ENCODE results near the gene DEDD. TPM values are rescaled to one million over a fixed set of nuclear protein-coding genes. Genes with fewer than 3 reads are reported as not detected.

DEDD gene
- total RNA-seq, 1 experiment from 2014 or later = 29.8 TPM

DNA sequence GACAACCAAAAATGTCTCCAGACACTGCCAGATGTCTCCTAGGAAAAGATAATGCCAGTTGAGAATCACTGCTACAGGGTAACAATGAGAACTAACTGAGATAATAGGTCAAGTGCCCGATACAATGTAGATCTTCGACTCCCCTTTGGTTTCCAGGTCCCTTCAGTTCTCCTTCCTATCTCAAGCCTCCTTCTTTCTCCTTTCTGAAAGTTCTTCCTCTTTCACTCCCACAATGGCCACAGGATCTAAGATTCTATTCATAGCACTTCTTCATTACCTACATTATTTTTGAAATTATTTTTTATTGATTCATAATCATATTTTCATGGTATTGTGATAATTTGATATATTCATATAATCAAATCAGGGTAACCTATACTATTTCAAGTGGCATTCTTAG lies 20.9 kb downstream of the DEDD start:
- ChIA-PET CTCF (no interaction called here), POLR2A (ENCODE audit: unreplicated experiment) (no interaction called here)
- H2AFZ ChIP-seq = no peak overlapping the region
- peaks cover 38% of the 10 kb centered on the region for H4K20me1 ChIP-seq (ENCODE audit: insufficient read depth)
- intact Hi-C loops (cut with micrococcal nuclease; ENCODE audit: unreplicated experiment) = no loop called here
- H3K4me3 ChIP-seq = no peak overlapping the region
- H3K79me2 ChIP-seq (ENCODE audit: low read depth) = peaks cover 88% of the 10 kb centered on the region
- no peaks in the 10 kb centered on the region for H3K9me2 ChIP-seq (ENCODE audit: insufficient read depth)
- no peaks in the 10 kb centered on the region for H3K27me3 ChIP-seq (ENCODE audit: insufficient read depth, low read depth)
- no peaks in the 10 kb centered on the region for H3K9me3 ChIP-seq (ENCODE audit: insufficient read depth, low read depth)
- no peak for DNase-seq
- TF ChIP-seq, protein P1, sequence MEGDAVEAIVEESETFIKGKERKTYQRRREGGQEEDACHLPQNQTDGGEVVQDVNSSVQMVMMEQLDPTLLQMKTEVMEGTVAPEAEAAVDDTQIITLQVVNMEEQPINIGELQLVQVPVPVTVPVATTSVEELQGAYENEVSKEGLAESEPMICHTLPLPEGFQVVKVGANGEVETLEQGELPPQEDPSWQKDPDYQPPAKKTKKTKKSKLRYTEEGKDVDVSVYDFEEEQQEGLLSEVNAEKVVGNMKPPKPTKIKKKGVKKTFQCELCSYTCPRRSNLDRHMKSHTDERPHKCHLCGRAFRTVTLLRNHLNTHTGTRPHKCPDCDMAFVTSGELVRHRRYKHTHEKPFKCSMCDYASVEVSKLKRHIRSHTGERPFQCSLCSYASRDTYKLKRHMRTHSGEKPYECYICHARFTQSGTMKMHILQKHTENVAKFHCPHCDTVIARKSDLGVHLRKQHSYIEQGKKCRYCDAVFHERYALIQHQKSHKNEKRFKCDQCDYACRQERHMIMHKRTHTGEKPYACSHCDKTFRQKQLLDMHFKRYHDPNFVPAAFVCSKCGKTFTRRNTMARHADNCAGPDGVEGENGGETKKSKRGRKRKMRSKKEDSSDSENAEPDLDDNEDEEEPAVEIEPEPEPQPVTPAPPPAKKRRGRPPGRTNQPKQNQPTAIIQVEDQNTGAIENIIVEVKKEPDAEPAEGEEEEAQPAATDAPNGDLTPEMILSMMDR (conservative IDR thresholded peaks at IDR 0.05) = no peak
- no peak for TF ChIP-seq EZH2 (IDR thresholded peaks at IDR 0.05; ENCODE audit: low read depth)
- no TSS peak for BruUV-seq (replicated peaks)
- no peak overlapping the region for H3K4me2 ChIP-seq
- no peak overlapping the region for H3K27ac ChIP-seq
- peaks cover 15% of the 10 kb centered on the region; the same call in 1 of the 2 replicates for H3K36me3 ChIP-seq (ENCODE audit: low read depth)
- H3F3A ChIP-seq (ENCODE audit: insufficient read depth, low read depth) = peaks cover 22% of the 10 kb centered on the region
- H3K4me1 ChIP-seq (replicated peaks; ENCODE audit: insufficient read depth) = peaks cover 31% of the 10 kb centered on the region

DNA sequence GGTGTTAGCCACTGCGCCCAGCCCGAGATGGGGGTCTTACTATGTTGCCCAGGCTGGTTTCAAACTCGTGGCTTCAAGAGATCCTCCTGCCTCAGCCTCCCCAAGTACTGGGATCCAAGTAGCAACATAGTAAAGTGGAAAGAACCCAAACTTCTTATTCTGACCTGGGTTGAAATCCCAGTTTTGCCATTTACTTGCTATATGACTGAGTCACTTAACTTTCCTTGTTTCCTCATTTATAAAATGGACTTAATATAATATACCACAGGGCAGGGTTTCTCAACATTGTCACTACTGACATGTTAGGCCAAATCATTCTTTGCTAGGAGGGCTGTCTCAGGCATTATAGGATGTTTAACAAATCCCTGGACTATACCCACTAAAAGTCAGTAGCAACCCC lies 21.4 kb downstream of the DEDD start:
- Histone ChIP-seq H3K27ac (no peak overlapping the region), H3K4me2 (no peak overlapping the region), H3K4me1 (replicated peaks; ENCODE audit: insufficient read depth) (peaks cover 27% of the 10 kb centered on the region), H2AFZ (no peak overlapping the region), H3K9me2 (ENCODE audit: insufficient read depth) (no peaks in the 10 kb centered on the region), H3K4me3 (no peak overlapping the region), H3K79me2 (ENCODE audit: low read depth) (peaks cover 88% of the 10 kb centered on the region), H3K36me3 (ENCODE audit: low read depth) (peaks cover 18% of the 10 kb centered on the region), H4K20me1 (ENCODE audit: insufficient read depth) (peaks cover 42% of the 10 kb centered on the region), H3K9me3 (ENCODE audit: insufficient read depth, low read depth) (no peaks in the 10 kb centered on the region), H3F3A (ENCODE audit: insufficient read depth, low read depth) (peaks cover 18% of the 10 kb centered on the region), H3K27me3 (ENCODE audit: insufficient read depth, low read depth) (no peaks in the 10 kb centered on the region)
- intact Hi-C loops (cut with micrococcal nuclease; ENCODE audit: unreplicated experiment) = no loop called here
- no peak for DNase-seq
- ChIA-PET POLR2A (ENCODE audit: unreplicated experiment) (no interaction called here), CTCF (no interaction called here)
- TF ChIP-seq, protein P1 (conservative IDR thresholded peaks at IDR 0.05) = no peak
- no peak for TF ChIP-seq EZH2 (IDR thresholded peaks at IDR 0.05; ENCODE audit: low read depth)
- no TSS peak for BruUV-seq (replicated peaks)

DNA sequence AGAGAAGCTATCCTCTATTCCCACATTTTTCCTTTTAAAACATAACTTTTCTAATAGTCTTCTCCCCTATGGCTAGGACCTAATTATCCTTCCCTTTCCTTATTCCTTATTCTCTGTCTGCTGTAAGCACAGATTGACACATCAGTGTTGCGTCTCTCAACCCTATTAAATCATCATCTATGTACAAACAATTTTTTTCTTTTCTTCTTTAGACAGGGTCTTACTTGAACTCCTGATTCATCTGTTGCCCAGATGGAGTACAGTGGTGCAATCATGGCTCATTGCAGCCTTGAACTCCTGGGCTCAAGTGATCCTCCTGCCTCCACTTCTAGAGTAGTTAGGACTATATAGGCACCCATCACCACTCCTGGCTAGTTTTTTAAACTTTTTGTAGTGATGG lies 26.0 kb downstream of the DEDD start:
- no peaks in the 10 kb centered on the region for H3K9me2 ChIP-seq (ENCODE audit: insufficient read depth)

More for the DNA sequence above, 26.0 kb downstream of the DEDD start:
- H3K9me3 ChIP-seq (ENCODE audit: insufficient read depth, low read depth) = no peaks in the 10 kb centered on the region
- no peaks in the 10 kb centered on the region for H3K4me1 ChIP-seq (replicated peaks; ENCODE audit: insufficient read depth)
- no peak overlapping the region for H3K27ac ChIP-seq
- TF ChIP-seq EZH2 (IDR thresholded peaks at IDR 0.05; ENCODE audit: low read depth) = no peak
- TF ChIP-seq, protein P1 (conservative IDR thresholded peaks at IDR 0.05) = no peak
- CTCF ChIA-PET = no interaction called here
- H3K4me3 ChIP-seq = no peak overlapping the region
- H3K36me3 ChIP-seq (ENCODE audit: low read depth) = peaks cover 20% of the 10 kb centered on the region
- H4K20me1 ChIP-seq (ENCODE audit: insufficient read depth) = peaks cover 67% of the 10 kb centered on the region
- H3K27me3 ChIP-seq (ENCODE audit: insufficient read depth, low read depth) = no peaks in the 10 kb centered on the region
- BruUV-seq (replicated peaks) = no TSS peak
- no peak overlapping the region for H2AFZ ChIP-seq
- no peak overlapping the region for H3K4me2 ChIP-seq
- peaks cover 63% of the 10 kb centered on the region for H3K79me2 ChIP-seq (ENCODE audit: low read depth)
- intact Hi-C loops (cut with micrococcal nuclease; ENCODE audit: unreplicated experiment) = no loop called here
- POLR2A ChIA-PET (ENCODE audit: unreplicated experiment) = no interaction called here
- peaks cover 22% of the 10 kb centered on the region; the same call in 1 of the 2 replicates for H3F3A ChIP-seq (ENCODE audit: insufficient read depth, low read depth)
- no peak for DNase-seq

All from PC-9 (cell line).